ENCODE measurements around the gene SEMA6B. TPM values are rescaled to one million over a fixed set of nuclear protein-coding genes. Genes with fewer than 3 reads are reported as not detected.
"Not testable (repeated sequence)": the region's sequence is repeated elsewhere in the genome, so short reads cannot be mapped to it uniquely, and the experiment has no call there.

Gene SEMA6B
- polyA plus RNA-seq, 1 experiment, result 0.66 TPM

GRCh38 chr19:4597278-4597974 is 37.9 kb upstream of the SEMA6B start:
- CTCF ChIA-PET, result interaction anchor here (0.7 to 1.6 kb wide), 4 partner anchors 21 to 39 kb away, joined by 3 to 7 read pairs (median 4); no protein-coding TSS in a partner anchor
- no peaks in the 10 kb centered on the region for H3K9me3 ChIP-seq (ENCODE audit: control insufficient read depth, insufficient read depth, low read length)

GRCh38 chr19:4596033-4596904 is 36.8 kb upstream of the SEMA6B start:
- H3K27ac ChIP-seq (ENCODE audit: low read depth, low read length), result no peak overlapping the region
- ChIA-PET POLR2A (no interaction called here), CTCF (interaction anchor here (0.9 kb wide), 1 partner anchor 20 kb away, joined by 3 read pairs; no protein-coding TSS in a partner anchor)
- peaks cover 19% of the 10 kb centered on the region for H3K27me3 ChIP-seq (ENCODE audit: control insufficient read depth, insufficient read depth, low read length)
- no peaks in the 10 kb centered on the region for H3K9me3 ChIP-seq (ENCODE audit: control insufficient read depth, insufficient read depth, low read length)
- no peak for DNase-seq (ENCODE audit: low read depth, low spot score)
- no peak overlapping the region for H3K4me3 ChIP-seq (ENCODE audit: low read depth, low read length)
- no peak for TF ChIP-seq CTCF (IDR thresholded peaks at IDR 0.05; ENCODE audit: low read depth, low read length)

More at GRCh38 chr19:4597278-4597974, 37.9 kb upstream of the SEMA6B start:
- TF ChIP-seq CTCF (IDR thresholded peaks at IDR 0.05; ENCODE audit: low read depth, low read length), result no peak
- Histone ChIP-seq H3K4me3 (ENCODE audit: low read depth, low read length) (0 out of 2 replicates have a peak overlapping the region, but pooled peaks have one; percentile 13), H3K27ac (ENCODE audit: low read depth, low read length) (no peak overlapping the region), H3K27me3 (ENCODE audit: control insufficient read depth, insufficient read depth, low read length) (peaks cover 19% of the 10 kb centered on the region)
- no peak for DNase-seq (ENCODE audit: low read depth, low spot score)
- POLR2A ChIA-PET, result interaction anchor here (1.0 kb wide), 1 partner anchor 42 kb away, joined by 3 read pairs; no protein-coding TSS in a partner anchor

- CTCF ChIA-PET, result interaction anchor here (0.8 to 1.7 kb wide), 3 partner anchors 27 to 41 kb away, joined by 3 to 6 read pairs (median 3); no protein-coding TSS in a partner anchor
- H3K27ac ChIP-seq (ENCODE audit: low read depth, low read length); POLR2A ChIA-PET; H3K9me3 ChIP-seq (ENCODE audit: control insufficient read depth, insufficient read depth, low read length); H3K4me3 ChIP-seq (ENCODE audit: low read depth, low read length); DNase-seq (ENCODE audit: low read depth, low spot score): not testable (repeated sequence)
- peaks cover 20% of the 10 kb centered on the region for H3K27me3 ChIP-seq (ENCODE audit: control insufficient read depth, insufficient read depth, low read length)
Observed at GRCh38 chr19:4595158-4595557, 35.7 kb upstream of the SEMA6B start.

GRCh38 chr19:4594201-4594600 is 34.7 kb upstream of the SEMA6B start:
- DNase-seq (ENCODE audit: low read depth, low spot score), result no peak
- H3K4me3 ChIP-seq (ENCODE audit: low read depth, low read length), result no peak overlapping the region
- TF ChIP-seq CTCF (IDR thresholded peaks at IDR 0.05; ENCODE audit: low read depth, low read length), result no peak
- H3K27ac ChIP-seq (ENCODE audit: low read depth, low read length), result no peak overlapping the region
- no peaks in the 10 kb centered on the region for H3K9me3 ChIP-seq (ENCODE audit: control insufficient read depth, insufficient read depth, low read length)
- peaks cover 13% of the 10 kb centered on the region for H3K27me3 ChIP-seq (ENCODE audit: control insufficient read depth, insufficient read depth, low read length)
- ChIA-PET POLR2A (no interaction called here), CTCF (interaction anchor here (1.4 to 2.1 kb wide), 3 partner anchors 18 to 42 kb away, joined by 4 to 7 read pairs (median 6); no protein-coding TSS in a partner anchor)

GRCh38 chr19:4593409-4593851 is 33.9 kb upstream of the SEMA6B start:
- Histone ChIP-seq H3K9me3 (ENCODE audit: control insufficient read depth, insufficient read depth, low read length) (no peaks in the 10 kb centered on the region), H3K4me3 (ENCODE audit: low read depth, low read length) (no peak overlapping the region), H3K27ac (ENCODE audit: low read depth, low read length) (no peak overlapping the region), H3K27me3 (ENCODE audit: control insufficient read depth, insufficient read depth, low read length) (peaks cover 10% of the 10 kb centered on the region)
- DNase-seq (ENCODE audit: low read depth, low spot score), result no peak
- TF ChIP-seq CTCF (IDR thresholded peaks at IDR 0.05; ENCODE audit: low read depth, low read length), result no peak
- ChIA-PET CTCF (interaction anchor here (0.6 to 2.1 kb wide), 4 partner anchors 17 to 328 kb away, joined by 3 to 7 read pairs (median 5); no protein-coding TSS in a partner anchor), POLR2A (interaction anchor here (0.7 kb wide), 1 partner anchor 113 kb away, joined by 3 read pairs; no protein-coding TSS in a partner anchor)

Data from AG04450 (cell line).